Tibial nerve (tissue), 4 donors: ENCODE results near the gene LRBA.

Experiments used
- CTCF ChIP-seq, 5 experiments: fragments of 200-600 bp in 3 of 5; fragments of 450-650 bp in 2 of 5; sonication (generic) in 3 of 5; IDR thresholded peaks; one replicate each; pipeline ENCODE4 v1.5.1; 2016 to 2019; ENCODE audit warnings: antibody characterized with exemption in 5 of 5, mild to moderate bottlenecking in 3 of 5, moderate library complexity in 2 of 5
- EP300 ChIP-seq, 2 donors: sonication (generic); formaldehyde crosslinking; IDR thresholded peaks; one replicate each; pipeline ENCODE4 v1.6.1; 2017; ENCODE audit warnings: antibody characterized with exemption in 2 of 2, mild to moderate bottlenecking in 1 of 2
- POLR2A ChIP-seq, 2 donors: fragments of 450-650 bp; IDR thresholded peaks; one replicate each; pipeline ENCODE4 v1.6.1; 2017; ENCODE audit warnings: antibody characterized with exemption in 2 of 2, mild to moderate bottlenecking in 2 of 2, moderate library complexity in 2 of 2

GRCh38 chr4:150739591-150739990, 275.5 kb downstream of the LRBA start:
- no peak for TF ChIP-seq CTCF (IDR thresholded peaks at IDR 0.05)
- no peak for TF ChIP-seq EP300 (IDR thresholded peaks at IDR 0.05)
- no peak for TF ChIP-seq POLR2A (IDR thresholded peaks at IDR 0.05)
